Body of pancreas (tissue), 4 donors: ENCODE data around the gene TMEM82.

Experiments
- POLR2A ChIP-seq, 3 donors: fragments of 450-650 bp; IDR thresholded peaks; one replicate each; pipeline ENCODE4 v1.6.1; 2016; ENCODE audit warnings: antibody characterized with exemption in 3 of 3, mild to moderate bottlenecking in 2 of 3
- TF ChIP-seq, protein P1 (sequence below), 7 experiments: fragments of 450-650 bp in 4 of 7; fragments of 200-600 bp in 3 of 7; sonication (generic) in 3 of 7; IDR thresholded peaks; one replicate each; pipeline ENCODE4 v1.5.1; 2016 to 2019; ENCODE audit warnings: antibody characterized with exemption in 7 of 7

DNA sequence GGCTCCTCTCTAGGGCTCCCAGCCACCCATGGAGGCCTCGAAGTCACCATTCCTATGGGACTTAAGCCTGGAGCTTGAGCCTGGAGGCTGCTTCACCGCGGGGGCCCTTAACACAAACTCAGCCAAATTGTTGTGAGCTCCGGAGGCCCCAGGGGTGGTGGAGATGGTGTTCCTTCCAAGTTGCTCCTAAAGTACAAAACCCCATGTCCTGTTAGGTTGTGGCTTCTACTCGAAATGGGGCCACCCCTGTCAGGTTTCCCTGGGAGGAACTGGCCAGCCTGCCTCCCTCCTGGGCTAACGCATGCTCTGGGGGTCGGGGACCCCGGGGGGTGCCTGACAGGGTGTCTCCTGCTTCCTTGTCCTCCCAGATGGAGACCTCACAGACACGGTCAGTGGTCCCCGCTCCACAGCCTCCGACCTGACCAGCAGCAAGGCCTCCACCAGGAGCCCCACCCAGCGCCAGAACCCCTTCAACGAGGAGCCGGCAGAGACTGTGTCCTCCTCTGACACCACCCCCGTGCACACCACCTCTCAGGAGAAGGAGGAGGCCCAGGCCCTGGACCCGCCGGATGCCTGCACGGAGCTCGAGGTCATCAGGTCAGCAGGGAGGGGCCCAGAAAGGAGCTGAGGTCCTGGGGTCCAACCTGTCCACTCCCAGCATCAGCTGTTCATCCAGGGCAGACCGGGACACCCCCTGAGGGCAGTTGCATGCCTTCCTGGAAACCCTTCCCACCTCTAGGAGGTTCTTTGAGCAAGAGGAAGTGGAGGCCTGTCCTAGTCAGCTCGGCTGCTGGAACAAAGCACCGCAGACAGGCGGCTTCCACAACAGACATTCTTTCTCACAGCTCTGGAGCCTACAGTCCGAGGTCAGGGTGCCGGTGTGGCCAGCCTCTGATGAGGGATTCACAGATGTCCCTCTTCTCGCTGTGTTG is 17.1 kb upstream of the TMEM82 start:
- TF ChIP-seq POLR2A (IDR thresholded peaks at IDR 0.05), result no peak
- TF ChIP-seq, protein P1, sequence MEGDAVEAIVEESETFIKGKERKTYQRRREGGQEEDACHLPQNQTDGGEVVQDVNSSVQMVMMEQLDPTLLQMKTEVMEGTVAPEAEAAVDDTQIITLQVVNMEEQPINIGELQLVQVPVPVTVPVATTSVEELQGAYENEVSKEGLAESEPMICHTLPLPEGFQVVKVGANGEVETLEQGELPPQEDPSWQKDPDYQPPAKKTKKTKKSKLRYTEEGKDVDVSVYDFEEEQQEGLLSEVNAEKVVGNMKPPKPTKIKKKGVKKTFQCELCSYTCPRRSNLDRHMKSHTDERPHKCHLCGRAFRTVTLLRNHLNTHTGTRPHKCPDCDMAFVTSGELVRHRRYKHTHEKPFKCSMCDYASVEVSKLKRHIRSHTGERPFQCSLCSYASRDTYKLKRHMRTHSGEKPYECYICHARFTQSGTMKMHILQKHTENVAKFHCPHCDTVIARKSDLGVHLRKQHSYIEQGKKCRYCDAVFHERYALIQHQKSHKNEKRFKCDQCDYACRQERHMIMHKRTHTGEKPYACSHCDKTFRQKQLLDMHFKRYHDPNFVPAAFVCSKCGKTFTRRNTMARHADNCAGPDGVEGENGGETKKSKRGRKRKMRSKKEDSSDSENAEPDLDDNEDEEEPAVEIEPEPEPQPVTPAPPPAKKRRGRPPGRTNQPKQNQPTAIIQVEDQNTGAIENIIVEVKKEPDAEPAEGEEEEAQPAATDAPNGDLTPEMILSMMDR (IDR thresholded peaks at IDR 0.05), result no peak
